NCI-H1417 treated with DMSO at 0.1 percent for 48 hours (cell line): Measurements from ENCODE around the gene SLC12A1.

Experiments
- DNase-seq: peaks from one replicate; lab custom pipeline; 2025; lab: John Stamatoyannopoulos, UW

Gene SLC12A1

GRCh38 chr15:48242535-48242934, 36.4 kb downstream of the SLC12A1 start:
- DNase-seq, result no peak

- DNase-seq, result no peak
Observed at GRCh38 chr15:48244921-48245320, 38.8 kb downstream of the SLC12A1 start.

- no peak for DNase-seq
Observed at GRCh38 chr15:48248414-48248813, 42.3 kb downstream of the SLC12A1 start.

- peak; percentile 3 for DNase-seq
Observed at GRCh38 chr15:48250640-48251076, 44.6 kb downstream of the SLC12A1 start.

GRCh38 chr15:48253172-48253571, 47.1 kb downstream of the SLC12A1 start:
- DNase-seq, result no peak

- no peak for DNase-seq
Observed at GRCh38 chr15:48265135-48265534, 59.0 kb downstream of the SLC12A1 start.

GRCh38 chr15:48266024-48266689, 60.1 kb downstream of the SLC12A1 start:
- DNase-seq, result no peak

GRCh38 chr15:48267766-48268165, 61.7 kb downstream of the SLC12A1 start:
- no peak for DNase-seq

- DNase-seq, result no peak
Observed at GRCh38 chr15:48273049-48273448, 66.9 kb downstream of the SLC12A1 start.

GRCh38 chr15:48278666-48279065, 72.6 kb downstream of the SLC12A1 start:
- no peak for DNase-seq

GRCh38 chr15:48279608-48280007, 73.5 kb downstream of the SLC12A1 start:
- DNase-seq, result peak; percentile 9

GRCh38 chr15:48281674-48282073, 75.6 kb downstream of the SLC12A1 start:
- no peak for DNase-seq

GRCh38 chr15:48282216-48282615, 76.1 kb downstream of the SLC12A1 start:
- no peak for DNase-seq

GRCh38 chr15:48283396-48284145, 77.5 kb downstream of the SLC12A1 start:
- no peak for DNase-seq

GRCh38 chr15:48285329-48286214, 79.5 kb downstream of the SLC12A1 start:
- DNase-seq, result peak; percentile 23

GRCh38 chr15:48289628-48290027, 83.5 kb downstream of the SLC12A1 start:
- no peak for DNase-seq

GRCh38 chr15:48292458-48292857, 86.4 kb downstream of the SLC12A1 start:
- DNase-seq, result no peak

GRCh38 chr15:48297668-48298067, 91.6 kb downstream of the SLC12A1 start:
- no peak for DNase-seq

GRCh38 chr15:48298914-48299313, 92.8 kb downstream of the SLC12A1 start:
- no peak for DNase-seq

- DNase-seq, result no peak
Observed at GRCh38 chr15:48300038-48300437, 93.9 kb downstream of the SLC12A1 start.

GRCh38 chr15:48304398-48304797, 98.3 kb downstream of the SLC12A1 start:
- DNase-seq, result no peak

GRCh38 chr15:48306639-48307038, 100.5 kb downstream of the SLC12A1 start:
- no peak for DNase-seq

- no peak for DNase-seq
Observed at GRCh38 chr15:48307586-48307985, 101.5 kb downstream of the SLC12A1 start.
